ENCODE data around the gene MORN4.

GRCh38 chr10:97599272-97599619, 34.1 kb downstream of the MORN4 start:
- TF ChIP-seq TRIM24 (IDR thresholded peaks at IDR 0.05) = no peak
- no peak for TF ChIP-seq XRCC4 (IDR thresholded peaks at IDR 0.05; ENCODE audit: extremely low read depth, insufficient read depth, insufficient read length)
- no peak for TF ChIP-seq CTCF (IDR thresholded peaks at IDR 0.05 in 2 of 3, conservative IDR thresholded peaks at IDR 0.05 in 1 of 3; ENCODE audit: insufficient read depth in 2 of 3, low read depth in 1 of 3, low read length in 3 of 3)
- TF ChIP-seq JUND (IDR thresholded peaks at IDR 0.05; ENCODE audit: borderline replicate concordance, low read depth, low read length) = no peak
- no peak for TF ChIP-seq JUND (tag; IDR thresholded peaks at IDR 0.05; ENCODE audit: borderline replicate concordance, low read depth, low read length)
- TF ChIP-seq REST (IDR thresholded peaks at IDR 0.05; ENCODE audit: borderline replicate concordance) = no peak
- TF ChIP-seq REST (CRISPR knock-in tag; IDR thresholded peaks at IDR 0.05; ENCODE audit: low read depth) = no peak
- no peak for TF ChIP-seq ATF6 (CRISPR knock-in tag; IDR thresholded peaks at IDR 0.05)
- no peak for TF ChIP-seq POLR2AphosphoS5 (IDR thresholded peaks at IDR 0.05; ENCODE audit: control insufficient read depth, insufficient read depth, low read depth, low read length)
- TF ChIP-seq ZBTB11 (CRISPR knock-in tag; IDR thresholded peaks at IDR 0.05) = no peak
- TF ChIP-seq POLR2A (conservative IDR thresholded peaks at IDR 0.05) = no peak
- no peak for TF ChIP-seq ZBTB1 (CRISPR knock-in tag; IDR thresholded peaks at IDR 0.05; ENCODE audit: borderline replicate concordance, low read depth)
- TF ChIP-seq CHD2 (IDR thresholded peaks at IDR 0.05; ENCODE audit: low read depth, low read length) = no peak
- no peak for TF ChIP-seq GMEB1 (CRISPR knock-in tag; IDR thresholded peaks at IDR 0.05)
- TF ChIP-seq MAZ (CRISPR knock-in tag; conservative IDR thresholded peaks at IDR 0.05 in 1 of 2, IDR thresholded peaks at IDR 0.05 in 1 of 2) = no peak
